ENCODE measurements around the gene NRGN.

The NRGN gene

DNA sequence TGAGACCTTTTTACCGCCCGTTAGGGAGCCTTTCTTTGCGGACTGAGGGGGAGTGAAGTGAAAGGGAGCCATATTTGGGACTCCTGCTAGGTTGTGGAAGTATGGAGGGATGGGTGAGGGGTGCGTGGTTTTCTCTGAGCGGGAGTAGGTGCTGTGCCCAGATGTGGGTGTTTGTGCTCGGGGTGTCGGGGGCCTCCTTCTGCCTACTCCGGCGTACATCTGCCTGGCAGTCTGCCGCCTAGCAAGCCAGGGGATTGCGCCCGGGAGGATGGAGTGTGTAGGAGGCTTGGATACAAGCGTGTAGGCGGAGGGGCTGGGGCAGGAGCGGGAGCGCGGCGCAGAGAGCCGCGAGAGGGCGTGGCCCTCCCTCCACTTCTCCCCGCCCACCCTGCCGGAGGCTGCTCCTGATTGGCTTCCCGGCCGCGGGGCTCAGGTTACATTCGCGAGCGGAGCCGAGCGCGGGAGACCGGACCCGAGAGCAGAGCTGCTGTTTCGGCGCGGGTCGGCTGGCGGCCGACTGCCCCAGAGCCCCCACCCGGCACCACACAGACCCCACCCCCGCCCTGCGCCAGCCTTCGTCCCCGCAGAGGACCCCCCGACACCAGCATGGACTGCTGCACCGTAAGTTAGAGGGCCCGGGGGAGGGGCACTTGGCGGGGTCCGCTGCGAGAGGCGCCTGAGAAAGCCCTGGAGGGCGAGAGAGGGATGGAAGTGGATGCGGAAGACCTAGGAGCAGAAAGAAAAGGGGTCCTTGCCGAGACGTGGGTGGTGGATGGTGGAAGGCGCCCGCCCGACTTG, at the start of gene NRGN:
TSS of gene NRGN (plus strand) at position 464 of the 798 bp plus-strand sequence. CDS start at position 607, 143 bp downstream.
- intact Hi-C loops (cut with micrococcal nuclease), result no loop called here
- peak within 1 kb of the TSS; percentile 84 for H3K4me3 Mint-ChIP-seq
- H3K36me3 Mint-ChIP-seq (ENCODE audit: low read depth), result peaks cover 3% of the 10 kb centered on the region
- H3K27ac Mint-ChIP-seq, result peak within 1 kb of the TSS; percentile 60
- no peaks in the 10 kb centered on the region for H3K27me3 Mint-ChIP-seq
- H3K9me3 Mint-ChIP-seq, result no peaks in the 10 kb centered on the region
- peaks cover 72% of the 10 kb centered on the region for H3K4me1 Mint-ChIP-seq (ENCODE audit: low read depth)

DNA sequence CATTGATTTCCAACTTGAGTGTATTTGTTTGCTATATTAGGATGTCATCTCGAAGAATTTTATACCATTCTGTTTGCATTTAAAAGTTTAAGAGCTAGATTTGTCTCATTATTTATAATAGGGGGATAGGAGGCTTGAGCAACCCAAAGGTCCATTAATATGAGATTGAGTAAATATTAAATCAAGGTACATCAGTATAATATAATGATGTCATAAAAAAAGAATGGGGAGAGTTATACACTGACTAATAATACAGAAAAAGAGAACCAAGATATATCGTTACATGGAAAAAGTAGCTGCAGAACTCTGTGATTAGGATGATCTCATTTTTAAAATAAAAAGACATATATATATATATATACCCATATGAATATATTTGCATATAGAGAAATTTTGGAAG, 46.6 kb upstream of the NRGN start:
- Mint-ChIP-seq H3K4me3 (no peak overlapping the region), H3K27ac (no peak overlapping the region), H3K36me3 (ENCODE audit: low read depth) (no peaks in the 10 kb centered on the region), H3K4me1 (ENCODE audit: low read depth) (no peaks in the 10 kb centered on the region), H3K9me3 (no peaks in the 10 kb centered on the region), H3K27me3 (no peaks in the 10 kb centered on the region)
- intact Hi-C loops (cut with micrococcal nuclease), result no loop called here

DNA sequence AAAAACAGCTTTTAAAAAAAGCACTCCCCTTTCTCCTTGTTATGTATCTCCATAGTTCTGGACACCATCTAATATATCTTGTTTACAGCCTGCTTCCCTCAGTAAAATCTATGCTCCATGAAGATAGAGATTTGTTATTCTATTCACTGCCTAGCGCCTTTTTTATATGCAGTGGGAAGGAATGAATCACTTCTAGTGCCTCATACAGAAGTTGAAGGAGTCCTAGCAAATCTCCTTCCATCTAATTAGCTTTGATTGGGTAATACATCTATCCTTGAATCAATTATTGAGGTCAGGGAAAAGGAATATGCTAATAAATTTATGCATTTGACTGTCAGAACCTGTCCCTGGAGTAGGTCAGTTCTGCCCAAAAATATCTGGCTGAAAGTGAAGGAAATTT, 40.2 kb upstream of the NRGN start:
- H3K27ac Mint-ChIP-seq, result no peak overlapping the region
- H3K27me3 Mint-ChIP-seq, result no peaks in the 10 kb centered on the region

DNA sequence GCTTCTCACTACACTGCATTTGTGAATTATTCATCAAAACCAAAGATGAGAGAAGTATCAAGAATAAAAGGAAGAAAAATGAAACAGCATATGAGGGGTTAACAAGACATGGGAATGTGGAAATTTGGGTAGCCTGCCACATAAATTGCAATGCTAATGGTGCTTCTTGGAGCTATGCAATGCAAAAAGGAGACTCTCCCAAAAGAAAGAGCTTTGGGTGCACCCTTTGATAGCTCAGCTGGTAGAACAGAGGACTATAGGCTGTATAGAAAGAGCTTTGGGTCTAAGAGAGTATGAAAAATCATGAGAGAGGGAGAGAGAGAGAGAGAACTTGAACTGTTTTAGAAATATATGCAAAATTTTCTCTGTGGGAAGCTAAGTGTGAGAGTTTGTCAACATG, 39.7 kb upstream of the NRGN start:
- H3K9me3 Mint-ChIP-seq, result peaks cover 9% of the 10 kb centered on the region

More for the DNA sequence above, 40.2 kb upstream of the NRGN start:
- Mint-ChIP-seq H3K4me1 (ENCODE audit: low read depth) (peaks cover 5% of the 10 kb centered on the region), H3K36me3 (ENCODE audit: low read depth) (no peaks in the 10 kb centered on the region), H3K9me3 (peaks cover 9% of the 10 kb centered on the region), H3K4me3 (no peak overlapping the region)
- intact Hi-C loops (cut with micrococcal nuclease), result no loop called here

DNA sequence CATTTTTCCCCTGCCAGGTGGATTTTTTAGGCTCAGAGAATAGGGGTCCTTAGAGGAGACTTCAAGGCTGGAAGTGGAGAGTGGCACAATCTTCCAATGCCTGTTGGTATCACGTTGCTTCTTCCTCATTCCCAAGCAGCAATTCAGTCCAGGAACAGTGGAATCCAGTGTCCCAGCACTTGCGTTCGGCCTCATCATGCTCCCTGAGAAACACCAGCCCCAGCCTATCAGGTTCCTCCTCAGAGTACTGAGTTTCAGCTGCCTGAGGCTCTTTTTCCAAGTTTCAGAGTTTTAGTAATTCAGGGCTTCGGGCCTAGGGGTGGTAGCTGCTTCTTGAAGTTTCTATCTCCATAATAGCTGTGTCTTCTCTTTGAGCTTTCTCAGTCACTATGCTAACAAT, 31.9 kb upstream of the NRGN start:
- H3K9me3 Mint-ChIP-seq, result no peaks in the 10 kb centered on the region
- H3K4me3 Mint-ChIP-seq, result no peak overlapping the region
- no peak overlapping the region for H3K27ac Mint-ChIP-seq
- no peaks in the 10 kb centered on the region for H3K27me3 Mint-ChIP-seq
- intact Hi-C loops (cut with micrococcal nuclease), result no loop called here
- H3K4me1 Mint-ChIP-seq (ENCODE audit: low read depth), result no peaks in the 10 kb centered on the region
- H3K36me3 Mint-ChIP-seq (ENCODE audit: low read depth), result no peaks in the 10 kb centered on the region

More for the DNA sequence above, 39.7 kb upstream of the NRGN start:
- Mint-ChIP-seq H3K4me1 (ENCODE audit: low read depth) (peaks cover 5% of the 10 kb centered on the region), H3K27ac (no peak overlapping the region), H3K36me3 (ENCODE audit: low read depth) (no peaks in the 10 kb centered on the region), H3K4me3 (no peak overlapping the region), H3K27me3 (no peaks in the 10 kb centered on the region)
- intact Hi-C loops (cut with micrococcal nuclease), result no loop called here

DNA sequence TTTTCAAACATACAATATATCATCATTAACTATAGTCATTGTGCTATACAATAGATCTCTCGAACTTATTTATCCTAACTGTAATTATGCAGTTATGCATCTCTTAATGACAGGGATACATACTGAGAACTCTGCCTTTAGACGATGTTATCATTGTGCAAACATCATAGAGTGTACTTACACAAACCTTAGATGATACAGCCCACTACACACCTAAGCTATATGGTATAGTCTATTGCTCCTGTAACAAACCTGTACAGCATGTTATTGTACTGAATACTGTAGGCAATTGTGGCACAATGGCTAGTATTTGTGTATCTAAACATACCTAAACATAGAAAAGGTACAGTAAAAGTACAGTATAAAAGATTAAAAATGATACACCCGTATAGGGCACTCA, 27.4 kb upstream of the NRGN start:
- Mint-ChIP-seq H3K4me3 (no peak overlapping the region), H3K4me1 (ENCODE audit: low read depth) (peaks cover under 1% of the 10 kb centered on the region), H3K27ac (no peak overlapping the region), H3K27me3 (peaks cover 12% of the 10 kb centered on the region), H3K9me3 (no peaks in the 10 kb centered on the region), H3K36me3 (ENCODE audit: low read depth) (no peaks in the 10 kb centered on the region)
- intact Hi-C loops (cut with micrococcal nuclease), result no loop called here

DNA sequence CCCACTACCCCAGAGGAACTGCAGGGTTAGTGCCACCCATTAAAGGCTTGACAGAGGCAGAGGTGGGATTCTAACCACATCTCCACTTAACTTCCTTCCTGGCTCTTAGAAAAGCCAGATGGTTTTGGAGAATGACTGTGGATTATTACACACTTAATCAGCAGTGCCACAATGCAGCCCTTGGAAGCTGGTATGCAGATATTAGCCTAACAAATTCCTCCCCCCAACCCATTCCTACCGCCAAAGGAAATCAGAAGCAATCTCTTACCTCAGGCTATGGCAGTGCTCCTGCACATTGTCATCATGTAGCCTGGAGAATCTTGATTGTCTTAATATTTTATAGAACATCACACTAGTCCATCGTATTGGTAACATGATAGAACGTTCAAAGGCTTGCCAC, 23.2 kb upstream of the NRGN start:
- Mint-ChIP-seq H3K4me1 (ENCODE audit: low read depth) (peaks cover 21% of the 10 kb centered on the region), H3K9me3 (no peaks in the 10 kb centered on the region), H3K27me3 (peaks cover 42% of the 10 kb centered on the region), H3K4me3 (no peak overlapping the region), H3K27ac (no peak overlapping the region), H3K36me3 (ENCODE audit: low read depth) (no peaks in the 10 kb centered on the region)
- intact Hi-C loops (cut with micrococcal nuclease), result no loop called here

DNA sequence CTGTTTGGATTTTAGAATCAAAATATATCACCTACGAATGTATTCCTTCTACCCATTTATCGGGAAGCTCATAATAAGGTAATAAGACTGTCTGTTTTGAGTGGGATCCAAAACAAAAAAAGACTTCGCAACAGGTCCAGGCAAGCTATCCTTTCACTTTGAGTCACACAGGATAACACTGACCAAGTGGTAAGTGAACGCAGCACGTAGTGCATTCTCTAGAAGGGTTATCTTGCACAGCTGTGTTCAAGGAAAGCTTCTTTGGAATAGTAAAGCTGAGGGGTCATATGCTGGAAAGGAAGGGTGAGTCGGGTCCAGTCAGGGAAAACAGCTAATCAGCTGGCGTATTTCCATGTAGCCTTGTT, 22.3 kb upstream of the NRGN start:
- Mint-ChIP-seq H3K9me3 (no peaks in the 10 kb centered on the region), H3K4me3 (no peak overlapping the region), H3K27ac (no peak overlapping the region), H3K4me1 (ENCODE audit: low read depth) (peaks cover 27% of the 10 kb centered on the region), H3K36me3 (ENCODE audit: low read depth) (no peaks in the 10 kb centered on the region), H3K27me3 (peaks cover 50% of the 10 kb centered on the region)
- intact Hi-C loops (cut with micrococcal nuclease), result no loop called here

DNA sequence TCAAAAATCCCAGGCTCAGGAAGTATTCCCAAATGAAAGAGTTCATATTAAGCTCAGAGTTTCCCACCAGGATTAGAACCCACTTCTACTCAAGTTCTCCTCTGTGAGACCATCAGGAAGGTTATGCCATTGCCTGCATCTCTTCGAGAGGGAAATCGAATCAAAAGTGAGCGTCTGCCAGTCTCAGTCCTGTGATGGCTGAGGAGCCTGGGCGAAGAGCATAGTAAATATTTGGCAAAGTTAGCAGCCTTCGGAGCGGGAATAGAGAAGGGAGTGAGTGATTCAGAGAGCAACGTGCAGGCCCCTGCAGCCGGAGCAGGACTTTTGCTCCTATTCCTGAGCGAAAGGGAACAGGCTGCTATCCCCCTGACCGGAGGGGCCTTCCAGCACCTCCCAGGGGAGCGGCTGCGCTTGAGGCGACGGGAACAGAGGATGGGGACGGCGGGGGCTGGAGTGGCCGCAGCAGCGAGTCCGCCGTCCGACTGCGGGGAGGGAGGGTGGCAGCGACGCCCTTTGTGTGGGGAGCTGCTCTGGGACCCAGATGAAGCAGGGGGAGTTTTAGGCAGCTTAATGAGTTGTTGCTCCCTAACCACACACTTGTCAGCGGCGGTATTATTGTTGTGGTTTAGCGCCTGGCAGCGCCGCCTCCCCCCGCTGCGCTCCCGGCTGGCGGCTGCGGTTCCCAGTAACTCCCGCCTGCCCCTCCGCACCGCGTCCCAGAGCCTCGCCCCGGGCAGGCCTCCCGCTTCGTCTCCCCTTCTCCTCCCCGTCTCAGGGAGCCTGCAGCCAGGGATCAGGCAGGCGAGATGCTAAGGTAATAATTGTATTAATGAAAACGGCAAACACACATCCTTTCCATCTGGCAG, 21.7 kb upstream of the NRGN start:
- H3K4me3 Mint-ChIP-seq, result peak overlapping the region; percentile 74
- H3K27me3 Mint-ChIP-seq, result peaks cover 56% of the 10 kb centered on the region
- intact Hi-C loops (cut with micrococcal nuclease), result no loop called here
- no peaks in the 10 kb centered on the region for H3K9me3 Mint-ChIP-seq
- no peaks in the 10 kb centered on the region for H3K36me3 Mint-ChIP-seq (ENCODE audit: low read depth)
- no peak overlapping the region for H3K27ac Mint-ChIP-seq
- H3K4me1 Mint-ChIP-seq (ENCODE audit: low read depth), result peaks cover 30% of the 10 kb centered on the region

DNA sequence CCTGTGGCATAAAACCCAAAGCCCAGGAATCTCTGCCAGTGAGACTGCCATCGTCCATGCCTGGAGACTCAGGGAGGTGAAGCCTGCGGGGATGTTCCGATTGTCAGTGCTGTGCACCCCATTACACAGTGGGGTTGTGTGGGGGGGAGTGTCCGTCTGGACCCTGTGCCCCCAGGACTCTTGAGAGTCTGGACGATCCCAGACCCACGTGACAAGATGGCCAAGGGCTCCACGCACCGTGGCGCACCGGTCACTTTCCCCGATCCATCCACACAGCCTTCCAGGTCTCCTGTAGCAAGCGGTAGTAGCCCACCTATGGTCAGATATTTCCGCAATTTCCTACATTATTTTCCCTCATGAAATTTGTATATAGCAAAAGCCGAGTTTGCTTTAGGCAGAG, 20.9 kb upstream of the NRGN start:
- H3K9me3 Mint-ChIP-seq, result no peaks in the 10 kb centered on the region
- no peak overlapping the region for H3K27ac Mint-ChIP-seq
- peaks cover 30% of the 10 kb centered on the region for H3K4me1 Mint-ChIP-seq (ENCODE audit: low read depth)
- no peaks in the 10 kb centered on the region for H3K36me3 Mint-ChIP-seq (ENCODE audit: low read depth)
- peaks cover 56% of the 10 kb centered on the region for H3K27me3 Mint-ChIP-seq
- H3K4me3 Mint-ChIP-seq, result no peak overlapping the region
- intact Hi-C loops (cut with micrococcal nuclease), result no loop called here

DNA sequence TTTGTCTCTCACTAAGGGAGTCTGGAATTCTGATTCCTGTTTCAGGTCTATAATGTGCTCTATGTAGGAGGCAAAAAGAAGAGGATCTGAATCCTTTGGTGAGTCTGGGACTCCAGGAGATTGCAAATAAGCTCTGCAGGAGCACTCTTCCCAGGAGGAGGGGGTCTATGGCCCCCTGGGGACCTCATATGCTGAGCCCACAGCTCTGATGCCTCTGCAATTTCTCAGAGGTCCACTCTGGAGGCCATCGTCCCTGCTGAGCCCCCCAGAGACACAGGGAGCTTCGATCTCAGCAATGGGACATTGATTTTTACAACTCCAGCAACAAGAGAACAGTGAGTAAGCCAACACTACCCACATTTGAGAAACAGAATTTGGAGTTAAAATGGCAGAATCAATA, 20.2 kb upstream of the NRGN start:
- Mint-ChIP-seq H3K4me1 (ENCODE audit: low read depth) (peaks cover 31% of the 10 kb centered on the region), H3K36me3 (ENCODE audit: low read depth) (no peaks in the 10 kb centered on the region), H3K27me3 (peaks cover 56% of the 10 kb centered on the region), H3K27ac (no peak overlapping the region), H3K9me3 (no peaks in the 10 kb centered on the region), H3K4me3 (no peak overlapping the region)
- intact Hi-C loops (cut with micrococcal nuclease), result no loop called here

DNA sequence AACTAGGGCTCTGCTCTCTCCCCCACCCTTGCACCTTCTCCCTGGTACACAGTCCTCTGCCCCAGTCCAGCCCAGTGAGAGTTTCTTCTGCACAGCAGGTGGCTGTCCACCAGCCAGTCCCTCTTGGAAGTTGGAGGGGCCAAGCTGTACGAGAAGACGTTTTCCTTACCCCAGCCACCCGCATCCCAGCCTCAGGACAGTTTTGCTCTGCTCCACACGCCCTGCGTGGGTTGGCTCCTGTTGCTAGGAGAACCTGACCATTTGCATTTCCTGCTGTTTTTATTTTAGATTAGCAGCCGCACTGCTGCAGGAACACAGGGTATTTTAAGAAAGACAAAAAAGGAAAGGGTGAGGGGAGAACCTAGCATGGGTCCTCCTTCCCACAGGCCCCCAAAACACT, 17.6 kb upstream of the NRGN start:
- Mint-ChIP-seq H3K27ac (no peak overlapping the region), H3K4me1 (ENCODE audit: low read depth) (peaks cover 49% of the 10 kb centered on the region), H3K27me3 (peaks cover 47% of the 10 kb centered on the region)

DNA sequence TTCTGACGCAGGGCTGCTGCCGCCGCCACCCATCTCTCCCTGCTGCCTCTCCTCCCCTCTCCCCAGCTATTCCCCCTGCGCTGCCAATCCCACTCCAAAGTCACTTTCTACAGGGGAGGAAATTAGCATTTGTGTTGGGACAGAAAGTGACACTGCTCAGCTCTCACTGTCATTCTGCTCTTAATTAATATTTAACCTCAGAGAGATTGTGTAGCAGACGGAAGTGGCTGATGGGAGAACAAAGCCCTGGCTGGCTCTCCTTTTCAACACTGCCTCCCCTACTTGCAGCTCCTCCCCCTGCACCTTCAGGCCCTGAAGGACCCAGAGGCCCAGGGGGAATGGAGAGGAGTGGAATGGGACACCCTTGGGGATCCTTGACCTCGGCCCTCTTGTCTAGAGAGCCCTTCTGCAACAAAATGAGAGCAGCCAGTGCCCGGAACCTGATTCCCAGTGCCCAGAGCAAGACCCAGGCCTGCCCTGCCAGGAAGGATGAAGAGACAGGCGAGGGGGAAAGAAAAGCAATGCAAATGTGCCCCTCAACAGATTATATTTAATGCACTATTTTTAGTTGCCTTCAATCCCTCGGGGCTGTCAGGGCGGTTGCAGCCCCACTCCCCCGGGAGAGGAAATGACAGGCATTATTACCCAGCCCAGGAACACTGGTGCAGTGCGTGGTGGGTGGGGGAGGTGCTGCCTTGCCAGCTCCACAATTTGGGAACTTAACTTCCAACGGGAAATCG, 14.6 kb upstream of the NRGN start:
- Mint-ChIP-seq H3K27me3 (peaks cover 20% of the 10 kb centered on the region), H3K27ac (peak overlapping the region; percentile 47), H3K4me3 (no peak overlapping the region), H3K4me1 (ENCODE audit: low read depth) (peaks cover 45% of the 10 kb centered on the region), H3K36me3 (ENCODE audit: low read depth) (no peaks in the 10 kb centered on the region), H3K9me3 (no peaks in the 10 kb centered on the region)
- intact Hi-C loops (cut with micrococcal nuclease), result no loop called here

More for the DNA sequence above, 17.6 kb upstream of the NRGN start:
- Mint-ChIP-seq H3K9me3 (no peaks in the 10 kb centered on the region), H3K36me3 (ENCODE audit: low read depth) (no peaks in the 10 kb centered on the region), H3K4me3 (no peak overlapping the region)
- intact Hi-C loops (cut with micrococcal nuclease), result no loop called here

DNA sequence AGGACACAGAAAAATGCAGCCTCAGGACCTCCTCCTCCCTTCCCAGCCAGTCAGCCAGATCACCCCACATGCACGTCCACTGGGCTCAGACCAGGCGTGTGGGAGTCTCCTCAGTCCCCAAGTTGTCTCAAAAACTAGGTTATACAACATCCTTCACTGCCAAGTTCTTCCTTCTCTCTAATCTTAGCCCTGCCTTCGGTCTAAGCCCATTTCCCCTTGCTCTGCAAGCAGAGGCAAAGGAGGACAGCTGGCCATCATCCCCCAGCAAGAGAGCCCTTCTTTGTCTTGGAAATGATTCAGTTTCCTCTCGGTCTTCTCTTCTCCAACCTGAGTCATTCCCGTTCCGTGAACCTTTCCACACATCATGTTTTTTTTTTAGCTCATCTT, 14.0 kb upstream of the NRGN start:
- Mint-ChIP-seq H3K4me1 (ENCODE audit: low read depth) (peaks cover 45% of the 10 kb centered on the region), H3K27ac (no peak overlapping the region), H3K27me3 (peaks cover 20% of the 10 kb centered on the region), H3K4me3 (no peak overlapping the region), H3K36me3 (ENCODE audit: low read depth) (no peaks in the 10 kb centered on the region), H3K9me3 (no peaks in the 10 kb centered on the region)
- intact Hi-C loops (cut with micrococcal nuclease), result no loop called here
